HCT116 (cell line): ENCODE measurements around the gene CDHR1. TPM values are rescaled to one million over a fixed set of nuclear protein-coding genes. Genes with fewer than 3 reads are reported as not detected.

Experiments used
- ATAC-seq: fragments of 200-7000 bp; cut with Tn5 transposase; 2 replicates; pipeline ENCODE4 v1.9.1; 2020; ENCODE audit warnings: mild to moderate bottlenecking, moderate library complexity
- BruUV-seq: library from RNA; stranded (reverse); fragments of 400-500 nt; replicated peaks from 2 replicates; lab custom pipeline; 2021; lab: Mats Ljungman, UMichigan
- CTCF ChIA-PET: fragments of 300-600 bp; sonication (Branson Sonifier 250); formaldehyde crosslinking; loops from one replicate; lab custom pipeline; 2021; ENCODE audit warnings: antibody characterized with exemption; lab: Charles Lee
- POLR2A ChIA-PET: fragments of 300-600, 350-600 bp; sonication (Branson Sonifier 250); formaldehyde crosslinking; loops from one replicate; lab custom pipeline; 2021; ENCODE audit warnings: antibody characterized with exemption; lab: Charles Lee
- RAD21 ChIA-PET, 2 experiments: fragments of 300-600 bp; sonication (Branson Sonifier 250); formaldehyde crosslinking; loops; one replicate each; lab custom pipeline; 2023; ENCODE audit warnings: low total read pairs in 2 of 2; ENCODE audit not compliant: uncharacterized antibody in 2 of 2, unreplicated experiment in 2 of 2, low non-redundant PET in 1 of 2; lab: Charles Lee
- DNase-seq: peaks from one replicate; pipeline ENCODE4 v3.0.0-alpha.2; 2010; ENCODE audit warnings: low read depth, low spot score
- H2AFZ ChIP-seq: fragments of 200-600 bp; shearing (Covaris generic), sonication (generic); 2 replicates; pipeline ENCODE4 v1.6.1; 2017; ENCODE audit warnings: low read depth, mixed run types, mixed read lengths, antibody characterized with exemption, low read length; ENCODE audit not compliant: poor library complexity, severe bottlenecking
- H3K27ac ChIP-seq: 2 replicates; pipeline ENCODE4 v1.5.1; 2012; ENCODE audit warnings: low read depth, low read length
- H3K27me3 ChIP-seq: fragments of 200-600 bp; sonication (generic); 2 replicates; pipeline ENCODE4 v1.6.1; 2016; ENCODE audit warnings: mixed run types, low read length, mixed read lengths; ENCODE audit not compliant: insufficient read depth
- H3K36me3 ChIP-seq, 2 experiments: fragments of 200-500 bp in 1 of 2; fragments of 200-600 bp in 1 of 2; sonication (Bioruptor generic) in 1 of 2; sonication (generic) in 1 of 2; 2 replicates each; pipeline versions ENCODE4 v1.5.1 to v1.6.1; 2014 to 2016; ENCODE audit warnings: low read length in 2 of 2, inconsistent platforms in 1 of 2, mixed read lengths in 1 of 2, mixed run types in 1 of 2; ENCODE audit not compliant: insufficient read depth in 2 of 2, control insufficient read depth in 1 of 2
- H3K4me1 ChIP-seq, 2 experiments: fragments of 200-600 bp in 1 of 2; sonication (generic) in 1 of 2; 2 replicates each; pipeline versions ENCODE4 v1.5.1 to v1.6.1; 2012 to 2017; ENCODE audit warnings: low read length in 2 of 2, inconsistent platforms in 1 of 2, mild to moderate bottlenecking in 1 of 2, mixed read lengths in 1 of 2, mixed run types in 1 of 2, moderate library complexity in 1 of 2; ENCODE audit not compliant: insufficient read depth in 2 of 2, control insufficient read depth in 1 of 2
- H3K4me2 ChIP-seq: fragments of 200-600 bp; sonication (generic); 2 replicates; pipeline ENCODE4 v1.6.1; 2017; ENCODE audit warnings: mixed run types, low read length, mixed read lengths
- H3K4me3 ChIP-seq, 2 experiments: fragments of 200-600 bp in 1 of 2; sonication (generic) in 1 of 2; replicated peaks in 1 of 2; 2 replicates each; pipeline ENCODE4 v1.5.1; 2011 to 2016; ENCODE audit warnings: low read length in 2 of 2, control low read depth in 1 of 2, low read depth in 1 of 2, mild to moderate bottlenecking in 1 of 2, mixed read lengths in 1 of 2, mixed run types in 1 of 2
- H3K79me2 ChIP-seq: fragments of 200-600 bp; sonication (generic); 2 replicates; pipeline ENCODE4 v1.6.1; 2017; ENCODE audit warnings: mild to moderate bottlenecking, mixed run types, low read length, moderate library complexity, mixed read lengths; ENCODE audit not compliant: insufficient read depth
- H3K9ac ChIP-seq: fragments of 200-600 bp; sonication (generic); 2 replicates; pipeline ENCODE4 v1.6.1; 2016; ENCODE audit warnings: low read length, mixed read lengths
- H3K9me2 ChIP-seq: fragments of 200-600 bp; sonication (generic), shearing (Covaris generic); 2 replicates; pipeline ENCODE4 v1.6.1; 2017; ENCODE audit warnings: mixed run types, mild to moderate bottlenecking, moderate library complexity; ENCODE audit not compliant: insufficient read depth
- H3K9me3 ChIP-seq, 2 experiments: fragments of 200-500 bp in 1 of 2; fragments of 200-600 bp in 1 of 2; sonication (Bioruptor generic) in 1 of 2; sonication (generic) in 1 of 2; 2 replicates each; pipeline ENCODE4 v1.6.1; 2014 to 2017; ENCODE audit warnings: low read length in 2 of 2, mixed read lengths in 2 of 2, inconsistent platforms in 1 of 2, low read depth in 1 of 2, mild to moderate bottlenecking in 1 of 2, mixed run types in 1 of 2, moderate library complexity in 1 of 2; ENCODE audit not compliant: control insufficient read depth in 1 of 2, insufficient read depth in 1 of 2
- H4K20me1 ChIP-seq: fragments of 200-600 bp; sonication (generic), shearing (Covaris generic); 2 replicates; pipeline ENCODE4 v1.6.1; 2017; ENCODE audit warnings: mixed run types, mild to moderate bottlenecking, moderate library complexity; ENCODE audit not compliant: insufficient read depth
- CEBPB ChIP-seq: IDR thresholded peaks from 2 replicates; pipeline ENCODE4 v1.6.1; 2012; ENCODE audit warnings: low read depth
- EGR1 ChIP-seq: IDR thresholded peaks from 2 replicates; pipeline ENCODE4 v1.6.1; 2012; ENCODE audit warnings: low read depth
- EZH2 ChIP-seq: fragments of 200-600 bp; sonication (generic); IDR thresholded peaks from 2 replicates; pipeline ENCODE4 v1.6.1; 2017; ENCODE audit warnings: antibody characterized with exemption, mixed run types
- EZH2phosphoT487 ChIP-seq: fragments of 200-600 bp; IDR thresholded peaks from 2 replicates; pipeline ENCODE4 v1.6.1; 2018; ENCODE audit warnings: antibody characterized with exemption, borderline replicate concordance
- FOSL1 ChIP-seq: IDR thresholded peaks from 2 replicates; pipeline ENCODE4 v1.6.1; 2012; ENCODE audit warnings: low read depth
- POLR2A ChIP-seq: IDR thresholded peaks from 2 replicates; pipeline ENCODE4 v1.7.0; 2011; ENCODE audit warnings: borderline replicate concordance; ENCODE audit not compliant: insufficient read depth, insufficient read length; ENCODE audit errors: extremely low read depth
- POLR2AphosphoS5 ChIP-seq: IDR thresholded peaks from 2 replicates; pipeline ENCODE4 v1.6.1; 2011; ENCODE audit warnings: mild to moderate bottlenecking, low read depth, low read length, moderate library complexity
- SIN3A ChIP-seq: IDR thresholded peaks from 2 replicates; pipeline ENCODE4 v1.6.1; 2012; ENCODE audit warnings: low read depth
- SP1 ChIP-seq: IDR thresholded peaks from 2 replicates; pipeline ENCODE4 v1.6.1; 2012; ENCODE audit warnings: low read depth
- TCF7L2 ChIP-seq: IDR thresholded peaks from 2 replicates; pipeline ENCODE4 v1.7.0; 2011; ENCODE audit warnings: borderline replicate concordance, inconsistent platforms; ENCODE audit not compliant: insufficient read depth, insufficient read length; ENCODE audit errors: extremely low read depth
- YY1 ChIP-seq: IDR thresholded peaks from 2 replicates; pipeline ENCODE4 v1.6.1; 2011; ENCODE audit warnings: low read length, low read depth, moderate library complexity, mild to moderate bottlenecking; ENCODE audit not compliant: insufficient replicate concordance; ENCODE audit errors: extremely low read depth
- ZNF274 ChIP-seq: fragments of 200-500 bp; sonication (Bioruptor generic); IDR thresholded peaks from 2 replicates; pipeline ENCODE4 v1.6.1; 2014; ENCODE audit warnings: mild to moderate bottlenecking, low read depth, low read length, inconsistent platforms
- intact Hi-C: fragments of 100-400 bp; cut with micrococcal nuclease; formaldehyde crosslinking; loops from 2 replicates; pipeline ENCODE4 v1.10.0; 2022
- total RNA-seq: library from RNA; stranded (reverse); gene quantifications from one replicate; pipeline ENCODE4 v1.2.1, GENCODE V29; 2021; ENCODE audit not compliant: unreplicated experiment
- TF ChIP-seq, protein P1 (sequence below): IDR thresholded peaks from 2 replicates; pipeline ENCODE4 v1.6.1; 2011; ENCODE audit warnings: mild to moderate bottlenecking, low read length, moderate library complexity; ENCODE audit not compliant: insufficient replicate concordance; ENCODE audit errors: extremely low read depth
- TF ChIP-seq, protein P2 (sequence below): IDR thresholded peaks from 2 replicates; pipeline ENCODE4 v1.6.1; 2012

CDHR1 gene
- total RNA-seq, 1 experiment from 2014 or later = not detected

DNA sequence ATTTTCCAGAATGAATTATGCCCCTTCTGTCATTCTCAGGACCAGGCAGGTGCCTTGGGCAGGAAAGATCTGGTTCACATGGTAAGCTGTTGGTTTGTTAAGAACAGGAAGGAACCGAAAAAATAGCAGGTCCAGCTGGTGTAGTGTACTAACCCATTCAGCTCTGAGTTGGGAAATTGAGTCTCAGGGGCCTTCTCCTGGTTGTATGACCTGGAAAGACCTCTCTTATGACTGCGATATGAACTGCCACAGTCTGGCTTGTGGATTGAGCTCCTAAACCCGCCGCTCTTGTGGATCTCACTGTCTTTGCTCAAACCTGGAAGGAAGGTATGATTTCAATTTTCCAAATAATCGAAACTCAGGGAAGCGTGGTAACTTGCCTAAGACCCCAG lies 42.5 kb downstream of the CDHR1 start:
- intact Hi-C loops = no loop called here
- no TSS peak for BruUV-seq
- H3K4me1 ChIP-seq = no peaks in the 10 kb centered on the region

More for the DNA sequence above, 42.5 kb downstream of the CDHR1 start:
- H2AFZ ChIP-seq = no peak overlapping the region
- RAD21 ChIA-PET = no interaction called here
- no peak for ATAC-seq
- no peak for DNase-seq
- no peak overlapping the region for H3K4me3 ChIP-seq
- no peaks in the 10 kb centered on the region; the same call in 1 of the 2 replicates for H3K27me3 ChIP-seq
- H3K9me3 ChIP-seq = no peaks in the 10 kb centered on the region
- no peak for TF ChIP-seq EZH2phosphoT487
- TF ChIP-seq ZNF274 = no peak
- TF ChIP-seq, protein P1, sequence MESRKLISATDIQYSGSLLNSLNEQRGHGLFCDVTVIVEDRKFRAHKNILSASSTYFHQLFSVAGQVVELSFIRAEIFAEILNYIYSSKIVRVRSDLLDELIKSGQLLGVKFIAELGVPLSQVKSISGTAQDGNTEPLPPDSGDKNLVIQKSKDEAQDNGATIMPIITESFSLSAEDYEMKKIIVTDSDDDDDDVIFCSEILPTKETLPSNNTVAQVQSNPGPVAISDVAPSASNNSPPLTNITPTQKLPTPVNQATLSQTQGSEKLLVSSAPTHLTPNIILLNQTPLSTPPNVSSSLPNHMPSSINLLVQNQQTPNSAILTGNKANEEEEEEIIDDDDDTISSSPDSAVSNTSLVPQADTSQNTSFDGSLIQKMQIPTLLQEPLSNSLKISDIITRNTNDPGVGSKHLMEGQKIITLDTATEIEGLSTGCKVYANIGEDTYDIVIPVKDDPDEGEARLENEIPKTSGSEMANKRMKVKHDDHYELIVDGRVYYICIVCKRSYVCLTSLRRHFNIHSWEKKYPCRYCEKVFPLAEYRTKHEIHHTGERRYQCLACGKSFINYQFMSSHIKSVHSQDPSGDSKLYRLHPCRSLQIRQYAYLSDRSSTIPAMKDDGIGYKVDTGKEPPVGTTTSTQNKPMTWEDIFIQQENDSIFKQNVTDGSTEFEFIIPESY = no peak
- no peak for TF ChIP-seq POLR2AphosphoS5
- TF ChIP-seq TCF7L2 = no peak
- no peak for TF ChIP-seq POLR2A
- TF ChIP-seq EGR1 = no peak
- TF ChIP-seq SIN3A = no peak
- no peak for TF ChIP-seq YY1
- no peak for TF ChIP-seq EZH2
- no peak for TF ChIP-seq SP1
- TF ChIP-seq, protein P2, sequence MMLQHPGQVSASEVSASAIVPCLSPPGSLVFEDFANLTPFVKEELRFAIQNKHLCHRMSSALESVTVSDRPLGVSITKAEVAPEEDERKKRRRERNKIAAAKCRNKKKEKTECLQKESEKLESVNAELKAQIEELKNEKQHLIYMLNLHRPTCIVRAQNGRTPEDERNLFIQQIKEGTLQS = no peak
- TF ChIP-seq FOSL1 = no peak
- no peak for TF ChIP-seq CEBPB
- no peaks in the 10 kb centered on the region for H3K79me2 ChIP-seq
- H3K9ac ChIP-seq = no peak overlapping the region
- no peaks in the 10 kb centered on the region for H3K9me2 ChIP-seq
- no peak overlapping the region for H3K27ac ChIP-seq
- CTCF ChIA-PET = interaction anchor here (1.2 kb wide), 1 partner anchor 20 kb away, joined by 4 read pairs; no protein-coding TSS in a partner anchor
- POLR2A ChIA-PET = no interaction called here
- H4K20me1 ChIP-seq = no peaks in the 10 kb centered on the region
- H3K36me3 ChIP-seq = no peaks in the 10 kb centered on the region
- H3K4me2 ChIP-seq = no peak overlapping the region
